ENCODE data around the gene MXD3.
"Not testable (repeated sequence)": the region's sequence is repeated elsewhere in the genome, so short reads cannot be mapped to it uniquely, and the experiment has no call there.

MXD3 gene

GRCh38 chr5:177311723-177312648 lies at the start of gene MXD3:
Gene MXD3, minus strand, starts transcription at chr5:177311898. Its CDS starts 68 bp downstream, at chr5:177311830.
- peak; percentile 82 to 90 (median 83) for DNase-seq (ENCODE audit: low read depth in 3 of 3, low spot score in 1 of 3)

DNA sequence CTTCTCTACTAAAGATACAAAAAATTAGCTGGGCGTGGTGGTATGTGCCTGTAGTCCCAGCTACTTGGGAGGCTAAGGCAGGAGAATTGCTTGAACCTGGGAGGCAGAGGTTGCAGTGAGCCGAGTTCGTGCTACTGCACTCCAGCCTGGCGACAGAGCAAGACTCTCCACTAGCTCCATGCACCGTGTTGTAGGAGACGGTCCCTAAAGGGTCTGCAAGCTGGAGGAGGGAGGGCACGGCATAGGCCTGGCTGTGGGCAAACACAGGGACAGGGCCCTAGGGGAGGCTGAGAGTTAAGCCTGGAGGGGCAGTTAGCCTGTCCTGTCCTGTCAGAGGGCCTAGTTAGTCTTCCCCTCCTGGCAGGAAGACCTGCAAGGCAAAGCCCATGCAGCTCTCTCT lies 49.0 kb upstream of the MXD3 start:
- not testable (repeated sequence) for DNase-seq (ENCODE audit: low read depth in 3 of 3, low spot score in 1 of 3)

GRCh38 chr5:177359860-177360259 lies 48.2 kb upstream of the MXD3 start:
- no peak for DNase-seq (ENCODE audit: low read depth in 3 of 3, low spot score in 1 of 3)

DNA sequence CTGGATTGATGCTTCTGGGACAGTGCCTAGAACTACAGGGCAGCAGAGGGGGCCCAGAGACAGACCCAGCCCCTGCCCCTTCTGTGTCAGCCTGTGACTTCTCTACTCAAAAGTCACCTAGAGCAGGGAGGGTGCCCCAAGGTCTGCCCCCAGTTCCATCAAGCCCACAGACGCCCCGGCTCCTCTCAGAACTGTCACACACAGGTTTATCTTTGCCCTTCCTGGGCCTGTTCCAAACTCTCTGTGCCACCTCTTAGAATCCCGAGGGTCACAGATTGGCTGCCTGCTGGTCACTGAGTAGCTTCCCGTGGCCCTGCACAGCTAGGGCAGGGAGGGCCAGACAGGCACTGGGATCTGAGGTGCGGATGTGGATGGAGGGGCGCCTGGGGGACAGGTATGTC lies 47.8 kb upstream of the MXD3 start:
- DNase-seq (ENCODE audit: low read depth in 3 of 3, low spot score in 1 of 3): no peak

GRCh38 chr5:177358370-177358819 lies 46.7 kb upstream of the MXD3 start:
- no peak for DNase-seq (ENCODE audit: low read depth in 3 of 3, low spot score in 1 of 3)

DNA sequence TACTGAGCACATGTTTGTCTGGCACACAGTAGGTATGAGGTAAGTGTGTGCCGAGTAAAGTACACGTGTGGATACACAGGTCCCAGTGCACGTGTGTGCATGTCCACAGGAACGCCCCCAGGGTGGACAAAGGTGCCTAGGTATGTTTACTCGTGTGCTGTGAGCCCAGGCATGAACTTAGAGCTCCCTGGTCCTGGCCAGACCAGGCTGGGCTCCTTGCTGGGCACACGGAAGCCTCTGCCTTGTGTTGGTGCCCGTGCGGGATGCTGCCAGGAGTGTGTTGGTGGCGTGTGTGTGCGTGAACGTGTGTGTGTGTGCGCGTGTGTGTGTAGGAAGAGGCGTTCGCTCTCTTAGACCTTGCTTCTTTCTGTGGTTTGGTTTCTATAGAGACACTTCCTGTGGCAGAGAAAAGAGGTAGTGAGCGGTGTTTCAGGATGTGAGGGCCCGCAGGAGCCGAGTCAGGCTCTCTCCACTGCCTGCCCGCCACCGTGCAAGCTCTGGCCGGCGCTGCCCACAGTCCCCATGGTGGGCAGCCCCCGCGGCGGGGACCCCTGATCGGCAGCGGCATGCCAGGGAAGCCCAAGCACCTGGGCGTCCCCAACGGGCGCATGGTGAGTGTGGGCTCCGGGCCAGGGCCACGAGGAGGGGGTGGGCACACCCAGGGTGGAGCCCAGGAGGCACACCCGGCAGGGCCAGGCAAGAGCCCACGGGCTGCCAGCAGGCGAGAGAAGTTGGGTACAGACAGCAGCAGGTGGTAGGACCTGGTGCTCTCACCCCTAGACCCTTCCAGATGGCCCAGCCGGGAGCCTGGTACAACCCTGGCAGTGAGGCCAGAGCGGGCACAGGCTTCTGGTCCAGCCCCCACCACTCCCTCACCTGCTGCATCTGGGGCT lies 46.0 kb upstream of the MXD3 start, which contains the start of gene RGS14:
TSS of gene RGS14 (plus strand) at position 466 of the 893 bp plus-strand sequence. CDS start at position 567, 101 bp downstream.
- DNase-seq (ENCODE audit: low read depth in 3 of 3, low spot score in 1 of 3): peak in 2 of 3 donors; percentile 38 to 47

DNA sequence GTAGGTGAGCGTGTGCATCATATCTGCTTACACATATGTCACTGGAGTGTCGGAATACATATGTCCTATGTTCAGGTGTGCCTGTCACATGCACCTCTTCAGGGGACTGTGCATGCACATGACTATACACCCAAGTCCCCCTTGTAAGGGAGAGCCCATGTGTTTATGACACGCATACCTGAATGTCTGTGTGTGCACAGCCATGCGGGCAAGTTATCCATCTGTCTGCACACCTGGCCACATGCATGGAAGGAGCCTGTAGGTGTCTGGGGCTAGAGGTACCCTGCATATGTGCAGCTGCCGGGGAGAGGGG lies 45.4 kb upstream of the MXD3 start:
- DNase-seq (ENCODE audit: low read depth in 3 of 3, low spot score in 1 of 3): no peak

- DNase-seq (ENCODE audit: low read depth in 3 of 3, low spot score in 1 of 3): no peak
Measured at GRCh38 chr5:177356746-177357145, 45.0 kb upstream of the MXD3 start.

GRCh38 chr5:177355868-177356168 lies 44.1 kb upstream of the MXD3 start:
- DNase-seq (ENCODE audit: low read depth in 3 of 3, low spot score in 1 of 3): no peak

- DNase-seq (ENCODE audit: low read depth in 3 of 3, low spot score in 1 of 3): no peak
Measured at GRCh38 chr5:177355162-177355867, 43.6 kb upstream of the MXD3 start.

DNA sequence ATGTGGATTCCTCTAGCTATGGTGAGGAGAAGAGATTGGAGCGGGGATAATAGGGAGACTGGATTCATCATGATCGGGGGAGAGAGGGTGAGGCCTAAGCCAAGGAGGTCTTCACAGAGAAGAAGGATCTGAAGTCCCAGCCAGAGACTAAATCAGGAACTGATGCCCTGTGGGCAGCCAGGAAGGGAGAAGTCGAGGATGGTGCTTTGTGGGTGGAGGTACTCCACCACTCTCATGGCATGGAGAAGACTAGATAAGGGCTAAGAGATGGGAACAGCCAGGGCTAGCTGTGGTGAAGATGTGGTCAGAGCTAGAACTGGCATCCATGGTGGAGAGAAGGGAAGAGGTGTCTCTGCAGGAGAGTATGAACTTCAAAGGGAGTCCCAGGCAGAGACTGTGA lies 43.0 kb upstream of the MXD3 start:
- no peak for DNase-seq (ENCODE audit: low read depth in 3 of 3, low spot score in 1 of 3)

DNA sequence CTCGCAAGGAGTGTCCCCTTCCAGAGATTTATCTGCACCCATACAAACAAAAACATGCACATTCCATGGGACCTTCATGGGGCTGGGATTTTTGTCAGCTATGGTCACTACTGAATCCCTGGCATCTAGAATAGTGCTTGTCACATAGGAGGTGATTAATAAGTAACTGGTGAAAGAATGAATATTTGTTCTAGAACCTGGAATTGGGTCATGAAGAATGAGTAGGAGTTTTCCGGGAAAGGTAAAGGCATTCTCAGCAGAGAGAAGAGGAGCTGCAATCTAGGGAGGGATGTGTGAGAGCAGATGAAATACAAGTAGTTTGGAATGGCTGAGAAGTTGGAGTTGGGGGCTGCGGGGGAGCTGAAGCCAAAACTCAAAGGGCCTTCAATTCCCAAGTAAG lies 42.6 kb upstream of the MXD3 start:
- DNase-seq (ENCODE audit: low read depth in 3 of 3, low spot score in 1 of 3): no peak

DNA sequence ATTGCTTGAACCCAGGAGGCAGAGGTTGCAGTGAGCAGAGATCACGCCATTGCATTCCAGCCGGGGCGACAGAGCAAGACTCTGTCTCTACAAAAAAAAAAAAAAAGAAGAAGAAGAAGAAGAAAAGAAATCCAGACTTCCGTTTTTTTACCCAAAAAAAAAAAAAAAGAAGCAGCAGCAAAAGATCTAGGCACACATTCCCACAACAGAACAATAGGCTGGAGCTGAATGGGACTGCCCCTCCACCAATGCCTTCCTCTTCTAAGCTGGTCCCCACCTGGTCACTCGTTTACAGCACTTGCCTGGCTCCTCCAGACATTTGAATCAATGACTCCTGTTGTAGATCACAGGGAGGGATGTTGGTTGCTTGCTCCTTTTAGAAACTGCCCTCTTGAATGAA lies 41.4 kb upstream of the MXD3 start:
- DNase-seq (ENCODE audit: low read depth in 3 of 3, low spot score in 1 of 3): no peak

- peak; percentile 72 to 75 (median 74) for DNase-seq (ENCODE audit: low read depth in 3 of 3, low spot score in 1 of 3)
Measured at GRCh38 chr5:177351392-177352329, 40.0 kb upstream of the MXD3 start, which contains the start of gene LMAN2. Gene LMAN2, minus strand, starts transcription at chr5:177351668. Its CDS starts 21 bp downstream, at chr5:177351647.

DNA sequence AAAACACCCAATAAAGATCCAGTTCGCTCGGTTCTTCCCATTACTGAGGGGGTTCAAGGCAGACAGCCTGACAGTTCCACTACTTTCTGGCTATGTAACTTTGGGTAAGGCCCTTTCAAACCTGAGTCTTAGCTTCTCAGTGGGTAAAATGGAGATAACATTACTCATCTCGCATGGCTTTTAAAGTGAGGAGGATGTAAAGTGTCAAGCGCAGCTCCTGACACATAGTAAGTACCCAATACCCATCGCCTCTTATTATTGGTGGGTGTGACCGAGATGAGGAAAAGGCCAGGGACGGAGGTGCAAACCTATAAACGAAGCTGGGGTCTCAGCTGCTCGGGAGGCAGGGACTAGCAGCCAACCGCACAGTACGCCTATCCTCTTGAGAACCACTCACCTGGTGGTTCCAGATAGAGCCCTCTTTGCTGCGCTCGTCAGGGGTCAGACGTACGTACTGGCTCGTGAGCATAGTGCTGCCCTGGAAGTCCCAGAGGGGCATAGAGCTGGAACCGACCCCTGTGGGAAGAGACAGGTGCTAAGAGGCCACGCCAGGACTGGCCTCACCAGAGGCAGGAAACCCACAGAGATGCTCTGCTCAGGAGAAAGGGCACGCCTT lies 39.2 kb upstream of the MXD3 start:
- no peak for DNase-seq (ENCODE audit: low read depth in 3 of 3, low spot score in 1 of 3)

DNA sequence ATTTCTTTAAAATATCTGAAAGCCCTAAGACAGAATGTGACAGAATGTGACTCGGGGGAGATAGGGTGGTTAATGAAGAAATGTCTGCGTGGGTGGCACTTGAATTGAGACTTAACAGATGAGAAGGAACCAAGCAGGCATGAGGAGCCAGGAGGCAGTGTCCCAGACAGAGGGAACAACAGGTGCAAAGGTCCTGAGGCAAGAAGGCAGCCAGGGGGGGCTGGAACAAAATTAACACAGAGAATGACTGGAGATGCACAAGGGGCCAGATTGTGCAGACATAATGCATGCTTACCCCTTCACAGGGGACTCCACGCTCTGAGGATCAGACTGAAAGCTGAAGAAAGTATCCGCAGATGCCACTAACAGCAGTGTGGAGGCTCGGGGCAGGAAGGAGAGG lies 38.1 kb upstream of the MXD3 start:
- DNase-seq (ENCODE audit: low read depth in 3 of 3, low spot score in 1 of 3): no peak

GRCh38 chr5:177349362-177349647 lies 37.6 kb upstream of the MXD3 start:
- no peak for DNase-seq (ENCODE audit: low read depth in 3 of 3, low spot score in 1 of 3)

GRCh38 chr5:177347699-177348098 lies 36.0 kb upstream of the MXD3 start:
- no peak for DNase-seq (ENCODE audit: low read depth in 3 of 3, low spot score in 1 of 3)

- no peak for DNase-seq (ENCODE audit: low read depth in 3 of 3, low spot score in 1 of 3)
Measured at GRCh38 chr5:177346820-177347219, 35.1 kb upstream of the MXD3 start.

DNA sequence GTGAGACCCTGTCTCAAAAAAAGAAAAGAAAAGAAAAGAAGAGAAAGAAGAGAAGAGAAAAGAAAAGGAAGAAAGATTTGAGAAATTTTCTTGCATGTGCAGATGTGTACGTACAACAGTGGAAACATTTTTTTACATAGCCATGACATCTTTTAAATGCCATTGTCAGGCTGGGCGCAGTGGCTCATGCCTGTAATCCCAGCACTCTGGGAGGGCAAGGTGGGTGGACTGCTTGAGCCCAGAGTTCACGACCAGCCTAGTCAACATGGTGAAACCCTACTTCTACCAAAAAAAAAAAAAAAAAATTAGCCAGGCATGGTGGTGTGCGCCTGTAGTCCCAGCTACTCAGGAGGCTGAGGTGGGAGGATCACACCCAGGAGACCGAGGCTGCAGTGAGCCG lies 33.2 kb upstream of the MXD3 start:
- DNase-seq (ENCODE audit: low read depth in 3 of 3, low spot score in 1 of 3): no peak

Measured in stimulated activated CD4-positive, alpha-beta T cell treated with anti-CD3 and anti-CD28 coated beads, TNF-alpha, amount 100 ng/mL, for 1 hour (primary cell).